ENCODE measurements around the gene FGF16.

- TF ChIP-seq POLR2A (IDR thresholded peaks at IDR 0.05; ENCODE audit: low read depth) (no peak), CTCF (IDR thresholded peaks at IDR 0.05) (no peak), EP300 (IDR thresholded peaks at IDR 0.05) (no peak), POLR2AphosphoS5 (IDR thresholded peaks at IDR 0.05) (no peak)
Measured at GRCh38 chrX:77433001-77433400, 14.2 kb upstream of the FGF16 start.

Measured in esophagus muscularis mucosa (tissue), 4 donors.